UCSD-AML1 (cell line): Measurements from ENCODE around the gene COX7B2.

Experiments
- DNase-seq: peaks from one replicate; lab custom pipeline; 2025; ENCODE audit not compliant: unreplicated experiment; lab: John Stamatoyannopoulos, UW

Gene COX7B2

GRCh38 chr4:46890056-46890455 is 19.0 kb downstream of the COX7B2 start:
- no peak for DNase-seq

- no peak for DNase-seq
Observed at GRCh38 chr4:46889410-46889809, 19.6 kb downstream of the COX7B2 start.

GRCh38 chr4:46886711-46887110 is 22.3 kb downstream of the COX7B2 start:
- no peak for DNase-seq

GRCh38 chr4:46878641-46879040 is 30.4 kb downstream of the COX7B2 start:
- DNase-seq, result no peak

GRCh38 chr4:46874811-46875210 is 34.2 kb downstream of the COX7B2 start:
- no peak for DNase-seq

GRCh38 chr4:46870411-46870810 is 38.6 kb downstream of the COX7B2 start:
- no peak for DNase-seq

- no peak for DNase-seq
Observed at GRCh38 chr4:46856333-46856732, 52.7 kb downstream of the COX7B2 start.

- no peak for DNase-seq
Observed at GRCh38 chr4:46852800-46853199, 56.2 kb downstream of the COX7B2 start.

GRCh38 chr4:46850026-46850425 is 59.0 kb downstream of the COX7B2 start:
- no peak for DNase-seq

- no peak for DNase-seq
Observed at GRCh38 chr4:46844325-46844917, 64.6 kb downstream of the COX7B2 start.

- no peak for DNase-seq
Observed at GRCh38 chr4:46839128-46839527, 69.9 kb downstream of the COX7B2 start.

GRCh38 chr4:46837639-46838038 is 71.4 kb downstream of the COX7B2 start:
- DNase-seq, result no peak

GRCh38 chr4:46836584-46836983 is 72.5 kb downstream of the COX7B2 start:
- DNase-seq, result no peak

GRCh38 chr4:46830971-46831454 is 78.0 kb downstream of the COX7B2 start:
- no peak for DNase-seq

GRCh38 chr4:46820154-46820553 is 88.9 kb downstream of the COX7B2 start:
- DNase-seq, result no peak

- no peak for DNase-seq
Observed at GRCh38 chr4:46819095-46819494, 90.0 kb downstream of the COX7B2 start.

GRCh38 chr4:46818604-46819003 is 90.4 kb downstream of the COX7B2 start:
- DNase-seq, result no peak

- DNase-seq, result no peak
Observed at GRCh38 chr4:46817806-46818205, 91.2 kb downstream of the COX7B2 start.

GRCh38 chr4:46804781-46805413 is 104.1 kb downstream of the COX7B2 start:
- no peak for DNase-seq

- DNase-seq, result no peak
Observed at GRCh38 chr4:46793036-46793435, 116.0 kb downstream of the COX7B2 start.

GRCh38 chr4:46781434-46782092 is 127.5 kb downstream of the COX7B2 start:
- no peak for DNase-seq

GRCh38 chr4:46765465-46765864 is 143.6 kb downstream of the COX7B2 start:
- DNase-seq, result no peak
